Lower leg skin (tissue), 4 donors: ENCODE measurements around the gene TXLNB. TPM values are rescaled to one million over a fixed set of nuclear protein-coding genes. Genes with fewer than 3 reads are reported as not detected.

ENCODE experiments used
- DNase-seq, 2 donors: peaks; one replicate each; pipeline ENCODE4 v3.0.0-alpha.2; 2019; ENCODE audit warnings: low spot score in 2 of 2
- H3K4me3 ChIP-seq: fragments of 200-600 bp; sonication (generic); 2 replicates; pipeline ENCODE4 v1.5.1; 2017; ENCODE audit warnings: mild to moderate bottlenecking, low read depth; ENCODE audit not compliant: poor library complexity, severe bottlenecking
- POLR2A ChIP-seq, 2 donors: fragments of 450-650 bp; IDR thresholded peaks; one replicate each; pipeline ENCODE4 v1.6.1; 2016 to 2017; ENCODE audit warnings: antibody characterized with exemption in 2 of 2, mild to moderate bottlenecking in 1 of 2, moderate library complexity in 1 of 2
- whole genome bisulfite sequencing, 2 donors: methylation state at CpG; one replicate each; pipeline ENCODE4 v1.1.5; 2018; 5-methylcytosine and 5-hydroxymethylcytosine counted together
- intact Hi-C: fragments of 100-400 bp; cut with DNase I; formaldehyde crosslinking; loops from one replicate; pipeline ENCODE4 v1.15.0; 2023; ENCODE audit warnings: low total_unique reads
- total RNA-seq, 4 donors: library from RNA; depleted of rRNA; stranded (reverse); fragments of >200 nt; gene quantifications; one replicate each; pipeline ENCODE4 v1.1.0, GENCODE V29; 2016
- TF ChIP-seq, protein P1 (sequence below), 3 donors: fragments of 450-650 bp; IDR thresholded peaks; one replicate each; pipeline ENCODE4 v1.5.1; 2016; ENCODE audit warnings: antibody characterized with exemption in 3 of 3, mild to moderate bottlenecking in 3 of 3, moderate library complexity in 2 of 3

The TXLNB gene
- total RNA-seq, 4 donors from 2014 or later = 0.27 to 0.29 TPM; not detected in 2

DNA sequence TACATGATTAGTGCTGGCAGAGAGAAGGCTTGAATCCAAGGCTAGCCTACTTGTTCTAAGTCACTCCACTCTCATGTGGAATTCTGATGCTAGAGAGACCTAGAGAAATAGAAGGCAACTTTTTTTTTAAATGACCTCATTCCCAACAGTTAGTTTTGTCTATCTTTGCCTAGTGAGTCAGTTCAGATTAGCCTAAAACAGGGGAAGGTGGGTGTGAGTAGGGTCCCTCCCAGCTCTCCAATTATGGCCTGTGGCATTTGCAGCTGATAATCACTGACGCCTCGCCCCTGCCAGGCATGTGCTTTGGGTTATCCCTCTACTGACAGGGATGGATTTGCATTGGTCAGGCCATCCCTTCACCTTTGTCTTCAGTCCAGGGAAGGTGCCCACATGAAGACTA, 13.6 kb downstream of the TXLNB start:
- H3K4me3 ChIP-seq = no peak overlapping the region
- TF ChIP-seq, protein P1, sequence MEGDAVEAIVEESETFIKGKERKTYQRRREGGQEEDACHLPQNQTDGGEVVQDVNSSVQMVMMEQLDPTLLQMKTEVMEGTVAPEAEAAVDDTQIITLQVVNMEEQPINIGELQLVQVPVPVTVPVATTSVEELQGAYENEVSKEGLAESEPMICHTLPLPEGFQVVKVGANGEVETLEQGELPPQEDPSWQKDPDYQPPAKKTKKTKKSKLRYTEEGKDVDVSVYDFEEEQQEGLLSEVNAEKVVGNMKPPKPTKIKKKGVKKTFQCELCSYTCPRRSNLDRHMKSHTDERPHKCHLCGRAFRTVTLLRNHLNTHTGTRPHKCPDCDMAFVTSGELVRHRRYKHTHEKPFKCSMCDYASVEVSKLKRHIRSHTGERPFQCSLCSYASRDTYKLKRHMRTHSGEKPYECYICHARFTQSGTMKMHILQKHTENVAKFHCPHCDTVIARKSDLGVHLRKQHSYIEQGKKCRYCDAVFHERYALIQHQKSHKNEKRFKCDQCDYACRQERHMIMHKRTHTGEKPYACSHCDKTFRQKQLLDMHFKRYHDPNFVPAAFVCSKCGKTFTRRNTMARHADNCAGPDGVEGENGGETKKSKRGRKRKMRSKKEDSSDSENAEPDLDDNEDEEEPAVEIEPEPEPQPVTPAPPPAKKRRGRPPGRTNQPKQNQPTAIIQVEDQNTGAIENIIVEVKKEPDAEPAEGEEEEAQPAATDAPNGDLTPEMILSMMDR (IDR thresholded peaks at IDR 0.05) = no peak
- TF ChIP-seq POLR2A (IDR thresholded peaks at IDR 0.05) = no peak
- no peak for DNase-seq
- 71 to 74% methylated on average over 2 of the region's 2 CpGs for WGBS, 2 donors
- intact Hi-C loops = no loop called here

DNA sequence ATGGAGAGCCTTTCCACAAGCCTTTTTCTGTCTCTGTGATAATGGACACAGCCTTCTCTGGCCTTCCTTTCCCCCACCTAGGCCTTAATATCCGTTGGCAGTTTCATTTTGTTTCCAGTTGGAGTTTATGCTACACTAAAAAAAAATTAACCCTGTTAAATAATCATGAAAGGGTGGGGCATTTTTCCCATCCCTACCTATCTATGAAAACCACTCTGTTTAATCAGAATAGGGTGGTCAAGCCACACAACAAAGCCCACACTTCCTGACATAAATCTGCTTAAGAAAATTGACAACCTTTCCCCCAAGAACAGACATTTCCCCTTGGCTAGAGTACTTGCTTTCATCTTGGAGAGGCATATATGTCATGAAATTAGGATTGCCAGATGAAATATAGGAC, 14.2 kb downstream of the TXLNB start:
- WGBS, 2 donors = 50 to 66% methylated on average over 1 of the region's 1 CpG
- intact Hi-C loops = no loop called here
- H3K4me3 ChIP-seq = no peak overlapping the region
- no peak for DNase-seq
- TF ChIP-seq, protein P1 (IDR thresholded peaks at IDR 0.05) = no peak
- no peak for TF ChIP-seq POLR2A (IDR thresholded peaks at IDR 0.05)

DNA sequence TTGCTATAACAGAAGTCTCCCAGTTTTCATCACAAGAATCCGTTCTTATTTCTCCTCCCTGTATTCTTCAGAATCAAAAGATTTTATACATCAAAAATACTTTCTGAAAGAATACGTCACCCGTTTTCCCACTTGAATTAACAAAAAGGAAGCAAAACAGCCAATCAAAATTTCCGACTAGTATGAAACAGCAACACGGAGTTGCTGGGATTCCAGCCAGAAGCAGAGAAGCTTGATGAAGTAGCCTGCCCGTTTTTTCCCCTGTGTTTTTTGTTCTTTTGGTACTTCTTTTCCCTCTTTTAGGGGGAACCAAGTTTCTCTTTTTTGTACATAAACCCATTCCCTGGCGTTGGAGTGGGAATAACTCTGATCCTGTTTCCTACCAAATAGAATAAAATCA, 14.6 kb downstream of the TXLNB start:
- DNase-seq = no peak
- TF ChIP-seq, protein P1 (IDR thresholded peaks at IDR 0.05) = no peak
- TF ChIP-seq POLR2A (IDR thresholded peaks at IDR 0.05) = no peak
- intact Hi-C loops = no loop called here
- WGBS, 2 donors = 72 to 77% methylated on average over 7 of the region's 7 CpGs
- no peak overlapping the region for H3K4me3 ChIP-seq

DNA sequence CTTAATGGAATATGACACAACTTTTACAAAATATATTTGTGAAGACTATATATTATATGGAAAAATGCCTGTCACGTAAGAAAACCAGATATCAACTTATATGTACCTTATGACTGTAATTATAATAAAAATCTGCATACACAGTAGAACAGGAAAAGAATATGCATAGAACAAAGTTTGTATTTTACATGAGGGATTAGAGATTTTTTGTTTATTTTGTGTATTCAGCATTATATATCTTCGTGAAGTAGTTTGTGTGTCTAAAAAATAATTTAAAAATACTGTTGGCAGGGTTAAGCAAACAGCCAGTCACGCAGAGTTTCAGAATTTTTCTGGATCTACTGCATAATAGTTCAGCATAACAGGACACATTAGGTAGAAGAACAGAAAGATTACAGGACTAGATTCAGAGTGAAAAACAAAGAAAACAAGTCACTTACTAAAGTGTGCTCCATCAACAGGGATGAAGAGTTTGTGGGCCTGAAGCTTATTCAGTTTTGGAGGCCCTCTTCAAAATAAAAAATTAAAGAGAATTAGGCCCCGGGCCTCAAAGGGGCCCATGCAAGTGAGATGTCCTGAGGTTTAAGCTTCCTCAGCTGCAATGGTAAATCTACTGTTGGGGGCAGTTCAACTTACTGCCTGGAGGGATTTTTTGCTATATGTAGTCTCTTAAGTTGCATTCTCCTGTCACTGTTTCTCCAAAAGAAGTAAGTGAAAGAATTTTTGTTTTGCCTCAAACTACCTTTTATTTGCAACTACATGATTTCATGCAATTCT, 16.3 kb downstream of the TXLNB start:
- DNase-seq = no peak
- intact Hi-C loops = no loop called here
- TF ChIP-seq POLR2A (IDR thresholded peaks at IDR 0.05) = no peak
- TF ChIP-seq, protein P1 (IDR thresholded peaks at IDR 0.05) = no peak
- no peak overlapping the region for H3K4me3 ChIP-seq
- 83 to 87% methylated on average over 4 of the region's 4 CpGs for WGBS, 2 donors

DNA sequence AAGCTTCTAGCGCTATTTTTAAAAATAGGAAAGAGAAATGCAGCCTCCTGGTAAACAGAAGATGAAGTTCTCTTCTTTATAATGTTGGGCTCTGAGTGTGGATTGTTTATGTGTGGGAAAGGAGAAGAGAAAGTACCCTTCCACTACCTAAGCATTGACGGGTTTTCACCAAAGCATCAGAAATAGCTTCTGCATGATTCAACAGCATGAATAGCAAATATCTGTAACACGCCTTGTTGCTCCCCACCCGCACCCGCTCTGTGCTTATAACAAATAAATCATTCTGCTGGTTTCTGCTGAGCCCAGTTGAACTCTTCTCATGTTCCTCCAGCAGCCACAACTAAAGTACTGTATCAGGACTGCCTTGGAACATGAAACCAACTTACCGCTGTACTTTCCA, 20.7 kb downstream of the TXLNB start:
- no peak for DNase-seq
- TF ChIP-seq, protein P1 (IDR thresholded peaks at IDR 0.05) = no peak
- no peak for TF ChIP-seq POLR2A (IDR thresholded peaks at IDR 0.05)
- WGBS, 2 donors = 62 to 70% methylated on average over 6 of the region's 6 CpGs
- H3K4me3 ChIP-seq = no peak overlapping the region
- intact Hi-C loops = no loop called here

DNA sequence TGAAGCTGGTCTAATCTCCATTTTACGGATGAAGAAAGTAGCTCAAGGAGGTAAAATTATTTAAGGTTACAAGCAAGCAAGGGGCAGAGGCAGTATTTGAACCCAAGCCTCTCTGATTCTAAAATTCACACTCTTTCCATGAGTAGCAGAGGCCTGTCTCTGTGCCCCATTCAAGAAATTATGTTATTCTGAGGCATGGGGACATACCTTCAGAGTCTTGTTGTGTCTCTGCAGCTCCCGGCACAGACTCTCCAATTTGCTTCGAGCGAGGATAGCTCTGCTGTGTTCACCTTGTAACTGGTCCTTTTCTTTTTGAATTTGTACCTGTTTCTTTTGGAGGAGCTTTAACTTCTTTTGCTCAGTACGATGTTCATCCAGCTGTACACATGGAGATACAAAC, 21.5 kb downstream of the TXLNB start:
- no peak overlapping the region for H3K4me3 ChIP-seq
- intact Hi-C loops = no loop called here
- WGBS, 2 donors = 95% methylated on average over 5 of the region's 5 CpGs
- DNase-seq = no peak
- TF ChIP-seq, protein P1 (IDR thresholded peaks at IDR 0.05) = no peak
